IPS DF 4.7 (cell line): Measurements from ENCODE around the gene PTGDR2.

Source experiments
- DNase-seq: peaks from one replicate; pipeline ENCODE4 v3.0.0-alpha.2; 2013; ENCODE audit warnings: low spot score; ENCODE audit errors: extremely low read depth

The PTGDR2 gene

DNA sequence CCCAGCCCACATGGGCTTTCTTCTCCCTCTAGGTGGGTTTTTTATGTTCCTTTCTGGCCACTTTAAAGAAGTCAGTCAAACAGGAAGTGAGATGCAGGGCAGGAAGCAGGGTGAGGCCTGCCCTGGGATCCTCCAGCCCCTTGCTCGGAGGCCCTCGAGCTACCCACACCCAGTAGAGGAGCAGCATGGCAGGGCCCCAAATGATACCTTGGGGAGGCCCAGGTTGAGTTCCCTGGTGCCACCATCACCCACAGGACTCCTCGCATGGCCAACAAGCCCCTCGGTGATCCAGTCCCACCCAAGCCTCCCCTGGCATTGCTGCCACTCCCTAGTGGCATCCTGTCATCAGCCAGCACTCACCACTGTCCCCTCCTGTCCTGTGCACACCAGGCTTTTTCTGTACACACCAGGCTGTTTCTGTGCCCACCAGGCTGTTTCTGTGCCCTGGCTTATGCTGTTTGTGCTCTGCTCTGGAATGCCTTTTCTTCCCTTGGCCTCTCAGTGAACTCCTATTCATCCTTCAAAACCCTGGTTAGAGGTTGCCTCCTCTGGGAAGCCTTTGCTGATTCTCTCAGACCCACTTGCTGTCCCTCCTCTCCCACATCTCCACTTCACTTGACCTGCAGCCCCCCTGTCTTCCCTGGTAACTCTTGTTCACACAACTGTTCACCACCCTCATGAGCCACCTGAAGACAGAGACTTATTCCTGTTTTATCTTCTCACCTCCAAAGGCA is 3.1 kb upstream of the PTGDR2 start:
- no peak for DNase-seq

DNA sequence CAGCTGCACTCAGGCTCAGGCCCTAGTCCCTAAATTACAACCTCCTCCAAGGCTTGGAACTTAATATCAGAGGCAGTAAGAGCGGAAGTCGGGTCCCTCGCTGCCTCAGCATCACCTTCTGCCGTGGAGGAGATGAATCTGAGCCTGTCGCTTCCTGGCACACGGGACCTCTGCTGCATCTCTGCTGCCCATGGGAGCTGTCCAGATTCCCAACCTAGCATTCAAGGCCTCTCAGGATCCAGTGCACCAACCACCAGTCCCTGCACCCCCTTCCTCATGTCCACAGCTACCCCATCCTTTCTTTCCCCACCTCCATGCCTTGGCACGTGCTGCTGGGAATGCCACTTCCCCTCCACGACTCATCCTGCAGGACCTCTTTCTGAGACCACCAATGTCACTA is 2.5 kb upstream of the PTGDR2 start:
- DNase-seq: no peak

- no peak for DNase-seq
Observed at GRCh38 chr11:60857378-60858232, 1.9 kb upstream of the PTGDR2 start.

GRCh38 chr11:60854847-60855725 is 664 bp downstream of the PTGDR2 start:
- no peak for DNase-seq

- no peak for DNase-seq
Observed at GRCh38 chr11:60854140-60854846, 1.5 kb downstream of the PTGDR2 start.

DNA sequence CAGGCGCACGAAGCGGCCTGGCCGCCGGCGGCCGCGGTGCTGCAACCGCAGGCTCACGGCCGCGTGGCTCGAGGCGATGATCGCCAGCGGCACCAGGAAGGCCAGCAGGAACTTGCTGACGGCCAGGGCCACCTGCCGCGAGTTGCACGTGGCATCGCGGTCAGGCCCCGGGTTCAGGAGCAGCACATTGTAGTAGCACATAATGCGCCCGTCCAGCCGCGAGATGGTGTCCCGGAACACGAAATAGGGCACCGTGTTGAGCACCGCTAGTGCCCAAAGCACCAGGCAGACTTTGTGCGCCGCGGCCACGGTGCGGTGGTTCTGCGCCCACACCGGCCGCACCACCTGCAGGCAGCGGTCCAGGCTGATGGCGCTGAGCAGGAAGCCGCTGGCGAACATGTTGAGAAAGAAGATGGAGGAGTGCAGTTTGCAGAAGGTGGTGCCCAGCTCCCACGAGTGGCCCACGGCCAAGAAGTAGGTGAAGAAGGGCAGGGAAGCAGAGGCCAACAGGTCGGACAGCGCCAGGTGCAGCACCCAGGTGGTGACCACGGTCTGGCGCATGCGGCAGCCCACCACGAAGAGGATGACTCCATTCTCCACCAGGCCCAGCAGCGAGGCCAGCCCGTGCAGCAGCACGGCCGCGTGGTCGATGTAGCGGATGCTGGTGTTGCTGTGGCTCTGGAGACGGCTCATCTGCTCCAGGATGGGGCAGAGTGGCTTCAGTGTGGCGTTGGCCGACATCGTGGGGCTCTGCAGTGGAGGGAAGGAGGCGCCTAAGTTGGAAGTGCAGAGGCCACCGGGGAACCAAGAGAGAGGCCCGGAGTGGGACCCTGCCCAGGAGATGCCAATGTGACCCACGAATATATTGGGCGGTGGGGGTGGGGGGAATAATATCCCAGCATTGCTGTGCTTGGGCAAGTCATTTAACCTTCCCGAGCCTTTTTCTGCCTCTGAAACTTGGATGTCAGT is 2.5 kb downstream of the PTGDR2 start:
- no peak for DNase-seq

DNA sequence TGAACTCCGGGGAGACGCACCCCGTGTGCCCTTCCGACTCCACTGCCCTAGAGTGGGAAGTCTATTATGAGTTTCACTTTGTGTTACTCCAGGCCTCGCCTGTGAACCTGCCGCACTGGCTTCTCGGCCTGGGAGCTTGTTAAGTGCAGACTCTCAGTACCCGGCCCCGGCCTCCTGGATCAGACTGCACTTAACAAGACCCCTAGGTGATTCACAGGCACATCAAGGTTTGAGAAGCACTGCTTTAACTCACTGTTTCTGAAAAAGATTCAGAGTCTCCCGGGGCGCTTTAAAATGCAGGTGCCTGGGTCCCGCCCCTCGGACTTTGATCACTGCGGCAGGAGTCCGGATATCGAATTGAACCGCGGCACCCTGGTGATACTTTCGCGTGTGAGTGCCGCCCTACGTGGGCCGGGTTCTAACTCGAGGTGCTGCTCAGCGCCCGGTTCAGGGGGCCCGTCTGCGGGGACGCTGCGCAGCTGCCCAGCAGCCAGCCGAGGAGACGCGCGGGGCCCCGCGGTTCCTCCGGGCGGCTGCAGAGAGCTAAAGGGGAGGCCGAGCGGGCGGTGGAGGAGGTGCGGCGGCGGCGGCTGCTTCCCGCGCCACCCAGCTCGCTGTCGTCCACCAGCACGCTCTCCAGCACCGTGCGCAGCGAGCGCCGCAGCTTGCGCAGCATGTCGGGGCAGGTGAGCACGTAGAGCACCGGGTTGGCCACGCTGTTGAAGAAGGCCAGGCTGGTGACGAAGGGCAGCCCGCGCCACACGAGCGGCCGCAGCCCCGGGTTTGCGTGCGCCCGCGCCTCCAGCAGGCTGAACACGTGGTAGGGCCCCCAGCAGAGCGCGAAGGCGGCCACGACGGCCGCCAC is 3.4 kb downstream of the PTGDR2 start:
- no peak for DNase-seq

- DNase-seq: no peak
Observed at GRCh38 chr11:60851327-60852104, 4.2 kb downstream of the PTGDR2 start.

DNA sequence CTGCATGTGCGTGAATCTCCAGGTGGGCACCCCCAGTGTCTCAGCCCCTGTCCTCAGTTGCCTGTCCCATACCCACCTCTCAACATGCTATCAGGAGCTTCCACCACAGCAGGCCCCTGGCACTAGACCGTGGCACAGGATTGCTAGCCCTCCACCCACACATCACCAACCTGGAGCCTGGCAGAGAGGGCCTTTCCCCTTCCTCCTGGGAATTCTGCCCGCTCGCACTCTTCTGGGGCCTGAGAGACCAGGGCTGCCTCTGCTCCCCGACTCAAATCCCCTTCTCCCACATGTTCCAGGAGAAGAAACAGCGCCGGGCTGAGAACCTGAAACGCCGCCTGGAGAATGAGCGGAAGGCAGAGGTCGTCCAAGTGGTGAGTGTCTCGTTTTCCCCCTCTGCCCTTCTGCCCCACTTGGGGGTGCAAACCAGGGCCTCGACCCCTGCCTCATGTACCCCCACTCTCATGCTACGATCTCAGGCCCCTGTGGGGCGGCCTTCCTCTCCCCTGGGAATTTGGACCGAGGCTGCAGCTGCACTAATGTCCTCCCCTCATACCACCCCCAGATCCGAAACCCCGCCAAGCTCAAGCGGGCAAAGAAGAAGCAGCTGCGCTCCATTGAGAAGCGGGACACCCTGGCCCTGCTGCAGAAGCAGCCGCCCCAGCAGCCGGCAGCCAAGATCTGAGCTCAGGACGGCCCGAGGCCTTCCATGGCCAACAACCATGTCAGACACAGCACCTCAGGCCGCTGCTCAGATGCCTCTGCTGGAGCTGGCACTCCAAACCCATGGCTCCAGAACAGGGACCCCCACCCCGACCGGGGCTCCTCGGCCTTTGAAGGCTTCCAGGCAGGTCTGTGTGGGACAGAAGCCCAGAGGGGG is 5.9 kb downstream of the PTGDR2 start:
- DNase-seq: no peak

DNA sequence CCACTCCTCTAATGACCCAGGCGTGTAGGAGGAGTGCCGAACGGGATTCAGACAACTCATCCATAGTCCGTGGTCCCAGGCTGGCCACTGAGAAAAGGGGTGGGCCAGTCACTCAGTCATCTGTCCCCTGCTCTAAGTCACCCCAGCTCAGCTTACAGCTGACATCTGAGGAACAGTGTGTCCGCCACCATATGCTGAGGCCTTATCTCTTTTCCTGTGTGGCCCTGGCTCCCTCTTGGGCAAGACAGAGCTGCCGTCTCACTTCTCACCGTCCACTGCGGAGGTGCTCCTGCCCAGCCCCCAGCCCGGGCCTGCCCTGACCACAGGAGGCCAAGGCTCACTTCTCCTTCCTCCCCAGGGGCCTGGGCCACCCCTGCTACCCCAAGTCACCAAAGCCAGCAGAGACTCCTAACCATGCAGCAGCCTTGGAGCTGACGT is 7.0 kb downstream of the PTGDR2 start:
- DNase-seq: no peak

DNA sequence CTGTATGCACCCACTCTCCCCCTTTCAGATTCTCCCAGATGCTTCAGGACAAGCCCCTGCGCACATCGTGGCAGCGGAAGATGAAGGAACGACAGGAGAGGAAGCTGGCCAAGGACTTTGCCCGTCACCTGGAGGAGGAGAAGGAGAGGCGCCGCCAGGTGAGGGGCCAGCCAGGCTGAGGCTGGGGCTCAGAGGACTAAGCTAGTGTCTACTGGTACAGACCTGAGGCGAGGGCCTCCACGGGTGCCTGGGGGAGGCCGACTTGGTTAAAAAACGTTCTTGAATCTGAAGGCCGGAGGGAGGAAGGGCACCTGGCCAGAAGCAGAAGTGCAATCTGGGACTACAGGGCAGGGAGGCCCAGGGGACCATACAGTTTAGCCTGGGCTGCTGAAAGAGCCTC is 7.9 kb downstream of the PTGDR2 start:
- no peak for DNase-seq

DNA sequence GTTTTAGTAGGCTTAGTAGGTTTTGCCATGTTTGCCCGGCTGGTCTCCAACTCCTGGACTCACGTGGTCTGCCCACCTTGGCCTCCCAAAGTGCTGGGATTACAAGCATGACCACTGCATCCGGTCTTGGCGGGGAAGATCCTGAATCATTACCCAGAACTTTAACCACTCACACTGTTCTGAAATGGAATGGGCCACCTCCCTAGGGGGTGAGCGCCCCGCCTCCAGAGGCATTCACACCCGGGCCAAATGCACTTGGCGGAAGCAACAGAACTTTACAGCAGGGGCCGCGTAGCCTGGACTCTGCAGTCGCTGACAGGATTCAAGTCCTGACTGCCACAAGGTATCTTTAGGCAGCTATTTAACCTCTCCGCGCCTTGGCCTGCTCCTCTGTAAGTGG is 8.5 kb downstream of the PTGDR2 start:
- DNase-seq: no peak

- DNase-seq: no peak
Observed at GRCh38 chr11:60845338-60845737, 10.4 kb downstream of the PTGDR2 start.

DNA sequence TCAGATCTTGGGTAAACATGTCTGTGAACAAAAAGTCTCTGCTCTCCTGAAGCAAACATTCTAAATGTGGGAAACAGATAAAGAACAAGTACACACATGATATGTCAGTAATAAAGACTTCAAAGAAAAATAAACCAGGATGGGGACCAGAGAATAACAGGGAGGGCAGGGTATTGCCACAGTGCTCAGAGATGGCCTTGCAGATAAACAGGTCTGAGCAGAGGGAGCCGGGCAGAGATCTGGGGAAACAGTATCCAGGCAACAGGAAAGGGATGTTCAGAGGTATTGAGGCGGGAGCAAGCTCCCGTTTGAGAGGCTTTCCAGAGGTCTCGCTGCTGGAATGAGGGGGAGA is 10.9 kb downstream of the PTGDR2 start:
- DNase-seq: no peak

GRCh38 chr11:60844045-60844869 is 11.5 kb downstream of the PTGDR2 start:
- no peak for DNase-seq
